GM19238 (cell line): ENCODE results near the gene CCDC154.

Source experiments
- DNase-seq: peaks from one replicate; pipeline ENCODE4 v3.0.0; 2011; ENCODE audit warnings: low spot score; ENCODE audit not compliant: insufficient read length

CCDC154 gene

DNA sequence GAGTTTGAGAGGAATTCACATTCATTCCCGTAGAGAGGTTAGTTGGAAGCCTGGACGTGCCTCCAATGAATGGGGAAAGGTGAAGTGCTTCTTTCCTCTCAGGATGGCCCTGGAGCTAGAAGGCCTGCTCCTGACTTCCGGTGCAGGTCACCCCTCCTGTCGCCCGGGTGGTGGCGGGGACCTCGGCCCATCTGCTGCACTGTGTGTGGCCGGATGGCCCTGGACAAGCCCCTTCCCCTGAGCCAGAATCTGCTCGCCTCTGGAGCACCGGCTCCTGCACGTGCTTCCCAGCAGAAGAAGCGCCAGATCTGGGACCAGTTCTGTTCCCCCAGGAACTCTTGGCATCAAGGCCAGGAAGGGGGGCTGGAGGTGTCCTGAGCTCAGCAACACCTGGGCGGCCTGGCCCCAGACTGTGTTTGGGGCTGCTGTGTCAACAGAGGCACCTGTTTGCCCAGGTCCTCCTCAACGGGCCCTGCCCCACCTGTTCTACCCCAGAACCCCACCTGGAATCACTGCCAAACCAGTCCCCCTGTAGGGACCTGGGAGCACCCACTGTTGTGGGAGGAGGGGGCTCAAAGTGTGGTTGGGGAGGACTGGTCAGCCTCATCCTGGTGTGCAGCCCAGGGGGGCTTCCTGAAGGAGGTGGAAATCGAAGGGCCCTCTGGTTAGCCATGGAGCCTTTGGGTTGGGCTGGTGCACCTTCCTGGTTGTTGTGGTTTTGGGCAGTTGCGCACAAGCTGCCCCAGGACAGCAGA lies 18.6 kb downstream of the CCDC154 start:
- no peak for DNase-seq

DNA sequence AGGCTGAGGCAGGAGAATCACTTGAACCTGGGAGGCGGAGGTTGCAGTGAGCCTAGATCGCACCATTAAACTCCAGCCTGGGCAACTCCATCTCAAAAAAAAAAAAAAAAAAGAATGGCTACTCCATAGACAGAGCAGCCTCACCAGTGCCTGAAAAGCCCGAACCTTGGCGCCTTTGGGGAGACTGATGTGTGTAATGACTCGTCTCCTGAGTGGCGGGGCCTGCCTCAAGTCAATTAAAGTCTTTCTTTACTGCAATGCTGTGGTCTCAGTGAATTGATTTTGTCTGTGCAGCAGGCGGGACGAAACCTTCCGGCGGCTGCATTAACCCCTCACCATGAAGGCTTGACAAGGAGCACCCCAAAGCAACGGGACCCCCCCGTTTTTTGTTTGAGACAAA lies 20.3 kb downstream of the CCDC154 start:
- no peak for DNase-seq

DNA sequence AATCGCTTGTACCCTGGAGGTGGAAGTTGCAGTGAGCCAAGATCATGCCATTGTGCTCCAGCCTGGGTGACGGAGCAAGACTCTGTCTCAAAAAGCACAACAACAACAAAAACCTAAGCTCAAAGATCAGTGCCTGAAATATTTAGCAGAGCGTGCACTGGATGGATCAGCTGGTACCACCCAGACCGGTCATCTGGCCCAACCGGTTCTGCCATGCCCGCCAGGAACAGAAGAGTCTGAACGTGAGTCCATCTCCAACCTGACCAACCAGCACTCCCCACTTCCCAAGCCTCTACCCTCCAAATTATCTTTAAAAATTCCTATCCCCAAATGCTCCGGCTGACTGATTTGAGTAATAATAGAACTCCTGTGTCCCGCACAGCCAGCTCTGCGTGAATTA lies 22.3 kb downstream of the CCDC154 start:
- no peak for DNase-seq

DNA sequence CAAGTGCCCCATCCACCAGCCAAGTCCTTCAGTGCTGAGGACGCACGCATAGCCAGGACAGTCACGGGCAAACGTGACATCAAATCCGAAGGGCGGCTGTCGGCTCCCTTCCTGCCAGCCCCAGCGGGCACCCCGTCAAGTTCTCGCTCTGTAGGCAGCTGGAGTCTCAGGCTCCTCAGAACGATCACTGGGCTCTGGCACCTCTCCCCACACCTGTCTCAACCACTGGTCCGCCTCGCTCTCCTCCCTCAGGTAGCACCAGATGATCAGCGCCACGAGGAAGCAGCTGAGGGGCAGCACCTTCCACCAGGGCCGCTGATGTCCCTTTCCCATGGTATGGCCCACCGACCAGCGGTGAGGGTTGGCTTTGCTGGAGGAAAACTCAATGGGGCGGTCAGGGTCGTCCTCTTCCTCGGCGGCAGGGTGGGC lies 24.2 kb downstream of the CCDC154 start:
- DNase-seq, result no peak

DNA sequence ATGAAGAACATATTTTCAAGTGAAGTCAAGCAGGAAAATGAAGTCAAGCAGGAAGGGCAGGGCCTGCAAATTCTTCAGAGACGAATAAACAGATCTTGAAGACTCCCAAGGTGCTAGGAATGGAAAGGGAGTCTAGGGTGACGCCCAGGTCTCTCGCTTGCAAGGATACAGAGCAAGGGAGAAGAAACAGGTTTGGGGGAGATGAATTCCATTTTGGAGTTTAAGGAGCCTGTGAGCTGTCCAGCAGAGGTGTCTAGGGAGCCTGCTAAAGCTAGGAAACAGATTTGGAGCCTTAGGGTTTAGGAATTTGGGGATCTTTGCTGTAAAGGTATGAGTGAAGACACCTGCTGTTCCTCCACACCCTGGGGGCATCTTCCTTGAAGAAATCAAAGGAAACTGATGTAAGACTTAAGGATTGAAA lies 27.8 kb downstream of the CCDC154 start:
- no peak for DNase-seq

DNA sequence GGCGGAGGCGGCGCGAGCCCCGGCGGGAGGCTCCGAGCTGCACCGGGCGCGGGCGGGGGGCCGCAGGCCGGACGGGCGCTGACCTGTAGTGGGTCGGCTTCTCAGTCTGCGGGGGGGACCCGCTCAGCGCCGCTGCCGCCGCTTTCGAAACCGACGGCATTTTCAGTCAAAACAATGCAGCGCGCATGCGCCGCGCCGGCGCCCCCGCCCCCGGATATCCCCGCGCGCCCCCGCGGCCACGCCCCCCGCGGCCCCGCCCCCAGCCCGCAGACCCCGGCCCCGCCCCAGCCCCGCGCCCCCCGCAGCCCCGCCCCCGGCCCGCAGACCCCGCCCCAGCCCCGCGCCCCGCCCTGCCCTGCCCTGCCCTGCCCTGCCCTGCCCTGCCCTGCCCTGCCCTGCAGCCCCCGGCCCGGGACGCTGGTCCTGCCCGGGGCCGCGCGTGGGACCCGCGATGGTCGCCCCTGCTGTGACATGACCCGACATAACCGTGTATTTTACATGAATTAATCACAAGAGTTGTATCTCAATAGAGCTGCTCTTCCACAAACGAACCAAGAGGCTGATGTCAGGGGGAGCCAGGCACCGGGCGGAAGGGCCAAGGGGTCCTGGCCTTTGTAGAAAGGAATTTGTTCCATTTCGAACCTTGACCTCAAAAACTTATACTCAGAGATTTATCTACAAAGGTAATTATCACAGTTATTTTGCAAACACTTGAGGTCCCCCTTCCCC lies 29.7 kb downstream of the CCDC154 start, which contains the start of gene UNKL:
TSS of gene UNKL (minus strand) at position 173 of the 729 bp plus-strand sequence. CDS start at position 160, 13 bp downstream.
- DNase-seq, result peak; percentile 92

DNA sequence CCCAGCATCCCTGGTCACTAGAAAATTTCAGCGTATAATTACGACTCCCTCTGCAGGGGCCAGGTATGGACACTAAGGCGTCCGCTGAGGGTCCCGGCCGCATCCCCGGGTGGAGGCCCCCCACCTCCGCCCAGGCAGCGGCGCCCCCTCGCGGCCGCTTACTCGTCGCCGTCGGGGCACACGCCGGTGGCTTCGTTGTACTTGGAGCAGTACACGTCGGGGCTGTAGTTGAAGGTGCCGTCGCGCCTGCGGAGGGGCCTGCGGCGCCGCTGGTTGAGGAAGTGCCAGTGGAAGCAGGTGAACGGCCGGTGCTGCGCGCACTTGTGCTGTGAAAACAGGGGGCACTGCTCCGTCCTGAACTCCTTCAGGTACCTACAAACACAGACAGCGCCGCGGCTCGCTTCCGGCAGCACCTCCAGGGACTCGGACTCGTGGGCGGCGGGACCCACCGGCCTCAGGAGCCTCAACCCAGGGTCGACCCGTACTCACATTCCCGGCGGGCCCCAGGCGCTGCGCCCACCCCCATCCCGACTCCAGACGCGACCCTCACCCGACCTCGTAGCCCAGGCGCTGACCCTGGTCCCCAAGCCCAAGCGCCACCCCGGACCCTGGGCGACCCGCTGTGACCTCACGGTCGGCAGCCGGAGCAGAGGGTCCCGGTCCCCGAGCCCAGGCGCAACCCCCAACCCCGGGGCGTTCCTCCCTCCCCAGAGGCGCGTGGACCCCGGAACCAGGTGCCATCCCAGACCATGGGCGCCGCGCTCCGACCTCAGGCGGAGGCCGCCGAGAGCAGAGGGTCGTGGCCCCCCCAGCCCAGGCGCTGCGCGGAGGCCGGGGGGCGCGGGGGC lies 30.4 kb downstream of the CCDC154 start:
- peak; percentile 71 for DNase-seq

DNA sequence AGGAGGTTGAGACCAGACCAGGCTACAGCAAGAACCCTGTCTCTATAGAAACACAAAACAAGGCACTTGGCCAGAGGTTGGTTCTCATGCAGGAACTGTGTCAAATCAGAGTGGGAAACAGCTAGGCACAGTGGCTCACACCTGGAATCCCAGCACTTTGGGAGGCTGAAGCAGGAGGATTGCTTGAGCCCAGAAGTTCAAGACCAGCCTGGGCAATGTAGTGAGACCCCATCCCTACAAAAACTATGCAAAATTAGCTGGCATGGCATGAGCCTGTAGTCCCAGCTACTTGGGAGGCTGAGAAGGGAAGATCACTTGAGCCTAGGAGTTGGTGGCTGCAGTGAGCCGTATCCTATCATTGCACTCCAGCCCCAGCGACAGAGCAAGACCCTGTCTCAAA lies 31.5 kb downstream of the CCDC154 start:
- DNase-seq, result no peak

DNA sequence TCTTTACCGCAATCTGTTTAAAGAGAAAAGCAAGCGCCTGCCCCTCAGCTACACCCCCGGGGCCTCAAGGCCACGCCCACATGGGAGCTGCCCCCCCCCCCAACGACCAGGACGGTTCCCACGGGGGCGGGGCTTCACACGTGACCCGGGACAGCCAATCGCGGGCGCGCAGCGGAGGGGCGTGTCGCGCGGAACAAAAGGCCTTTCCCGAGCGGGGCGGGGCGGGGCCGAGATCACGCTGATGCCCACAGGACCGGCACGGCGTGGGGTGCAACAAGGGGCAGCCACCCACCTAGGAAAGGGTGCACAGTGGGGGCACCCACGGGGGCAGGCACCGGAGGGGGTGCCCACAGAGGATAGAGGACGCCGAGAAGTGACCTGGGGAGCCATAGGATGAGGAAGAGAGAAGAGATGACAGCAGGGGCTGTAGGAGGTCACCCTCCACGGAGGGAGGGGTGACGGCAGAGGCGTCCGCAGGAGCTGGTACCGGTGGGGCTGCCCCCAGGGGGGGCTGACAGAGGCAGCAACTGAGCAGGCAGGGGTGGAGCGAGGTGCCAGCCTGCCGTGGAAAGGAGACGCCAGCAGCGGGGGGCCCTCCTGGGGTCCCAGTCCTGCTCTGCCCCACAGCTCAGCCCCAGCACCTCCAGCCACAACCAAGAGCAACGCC lies 36.1 kb downstream of the CCDC154 start:
- peak; percentile 94 for DNase-seq

DNA sequence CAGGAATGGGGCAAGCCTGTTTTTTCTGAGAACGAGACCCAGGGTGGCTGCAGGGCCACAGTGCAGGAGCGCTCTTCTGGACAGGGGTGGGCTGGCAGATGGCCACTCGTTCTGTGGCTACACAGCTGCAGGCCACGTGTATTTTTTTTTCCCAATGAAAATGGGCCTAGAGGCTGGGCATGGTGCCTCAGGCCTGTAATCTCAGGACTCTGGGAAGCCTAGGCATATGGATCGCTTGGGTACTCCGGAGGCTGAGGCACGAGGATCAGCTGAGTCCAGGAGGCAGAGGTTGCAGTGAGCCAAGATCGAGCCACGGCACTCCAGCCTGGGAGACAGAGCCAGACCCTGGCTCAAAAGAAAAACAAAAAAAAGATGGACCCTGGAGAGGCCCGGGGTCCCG lies 36.6 kb downstream of the CCDC154 start:
- DNase-seq, result no peak

DNA sequence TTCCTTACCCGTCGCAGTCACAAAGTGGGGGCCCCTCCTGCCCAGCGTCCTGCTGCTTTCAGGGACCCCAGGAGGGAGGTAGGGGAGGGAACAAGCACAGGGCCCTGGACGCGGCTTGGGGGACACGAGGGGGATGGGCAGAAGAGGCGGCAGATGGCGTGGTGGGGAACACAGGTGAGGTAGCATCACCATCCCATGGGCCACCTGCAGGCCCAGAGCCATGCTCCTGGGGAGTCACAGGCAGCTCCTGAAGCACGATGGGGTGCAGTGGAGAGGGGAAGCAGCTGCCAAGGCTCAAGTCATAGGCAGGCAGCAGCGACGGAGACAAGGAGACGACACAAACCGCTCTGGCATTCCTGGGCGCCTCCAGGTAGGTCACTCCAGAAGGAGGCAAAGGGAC lies 40.6 kb downstream of the CCDC154 start:
- no peak for DNase-seq

DNA sequence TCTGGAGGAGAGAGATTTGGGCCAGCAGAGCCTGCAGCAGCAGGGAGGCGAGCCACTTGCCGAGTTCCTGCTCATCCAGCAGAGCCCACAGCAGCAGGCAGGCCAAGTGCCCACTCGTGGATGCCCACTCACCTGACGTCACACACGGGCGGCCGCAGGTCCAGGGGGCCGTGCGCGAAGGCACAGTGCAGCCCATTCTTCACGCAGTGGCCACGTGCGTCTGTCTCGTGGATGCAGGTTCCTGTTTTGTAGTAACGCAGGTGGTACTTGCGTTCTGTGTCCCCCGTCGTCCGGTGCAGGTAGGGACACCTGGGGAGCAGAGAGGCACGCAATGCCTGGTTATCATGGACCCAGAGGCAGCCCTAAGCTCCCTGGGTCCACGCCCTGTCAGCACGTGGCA lies 41.3 kb downstream of the CCDC154 start:
- no peak for DNase-seq

DNA sequence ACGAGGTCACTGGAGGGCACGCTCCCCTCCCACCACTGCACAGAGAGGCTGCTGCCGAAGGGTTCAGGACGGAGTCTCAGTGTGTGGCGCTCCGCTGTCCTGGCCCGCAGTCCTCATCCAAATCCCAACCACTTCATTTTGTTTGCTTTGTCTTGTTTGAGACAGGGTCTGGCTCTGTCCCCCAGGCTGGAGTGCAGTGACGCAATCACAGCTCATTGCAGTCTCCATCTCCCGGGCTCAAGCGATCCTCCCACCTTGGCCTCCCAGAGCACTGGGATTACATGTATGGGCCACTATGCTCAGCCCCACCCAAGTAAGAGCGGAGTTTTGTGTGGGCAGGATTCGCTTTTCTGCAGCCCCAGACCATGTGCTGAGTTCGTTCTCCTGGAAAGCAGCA lies 42.6 kb downstream of the CCDC154 start:
- DNase-seq, result no peak

DNA sequence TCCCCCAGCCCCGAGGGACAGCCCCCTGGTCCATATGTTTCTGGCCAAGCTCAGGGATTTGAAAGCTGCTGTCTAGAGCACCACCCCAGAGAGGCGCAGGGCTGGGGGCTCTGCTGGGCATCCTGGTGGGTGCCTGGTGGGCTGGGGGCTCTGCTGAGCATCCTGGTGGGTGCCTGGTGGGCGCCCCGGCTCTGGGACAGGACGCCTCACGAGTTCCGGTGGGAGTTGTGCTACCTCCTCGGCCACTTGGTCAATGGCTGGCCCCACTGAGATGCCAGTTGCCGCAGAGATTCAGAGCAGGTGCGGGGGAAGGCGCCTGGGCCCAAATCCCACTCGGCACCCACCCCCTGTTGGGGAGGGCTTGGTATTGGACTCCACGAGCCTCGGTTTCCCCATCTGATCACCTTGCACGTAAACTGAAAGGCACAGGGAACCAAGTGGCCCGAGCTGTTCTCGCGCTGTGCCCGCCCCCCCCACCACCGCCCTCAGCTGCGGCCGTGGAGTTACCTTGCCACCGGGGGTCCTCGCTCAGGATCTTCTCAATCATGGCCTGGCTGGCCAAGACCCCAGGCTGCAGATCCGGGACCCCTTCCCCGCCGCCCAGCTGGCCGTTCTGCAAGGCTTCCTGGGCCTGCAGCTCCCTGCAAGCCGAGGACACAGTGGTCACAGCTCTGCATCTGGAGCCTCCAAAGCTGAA lies 43.1 kb downstream of the CCDC154 start:
- no peak for DNase-seq

DNA sequence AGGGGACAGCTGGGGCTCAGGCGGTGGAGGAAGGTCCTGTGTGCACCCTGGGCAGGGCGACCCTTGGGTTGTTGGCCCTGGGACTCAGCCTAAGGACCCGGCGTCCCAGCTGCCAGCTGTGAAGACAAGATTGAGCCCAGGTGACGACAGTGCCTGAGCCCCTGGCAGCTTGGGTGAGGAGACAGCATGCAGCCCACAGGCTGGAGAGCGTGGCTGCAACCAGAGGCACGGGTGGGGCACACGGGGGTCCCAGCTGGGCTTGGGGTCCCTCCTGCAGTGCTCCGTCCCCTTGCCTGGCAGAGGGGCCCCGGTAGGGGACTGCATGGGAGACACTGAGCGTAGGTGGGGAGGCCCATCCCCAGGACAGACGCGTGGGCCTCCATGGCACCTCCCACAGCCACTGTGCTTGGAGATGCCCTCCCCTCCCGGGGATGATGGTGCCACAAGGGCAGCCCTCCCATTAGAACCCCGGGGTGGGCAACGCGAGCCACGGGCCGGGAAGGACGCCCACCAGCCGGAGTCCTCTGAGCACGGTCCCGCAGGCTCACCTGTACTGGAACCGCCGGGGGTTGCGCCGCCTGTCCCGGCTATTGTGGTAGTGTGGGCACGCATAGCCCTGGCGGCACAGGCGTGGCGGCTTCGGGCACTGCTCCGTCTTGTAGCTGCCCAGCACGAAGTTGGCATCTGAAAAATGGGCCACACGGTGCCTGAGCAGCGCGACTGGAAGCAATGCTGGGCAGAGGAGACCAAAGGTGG lies 45.4 kb downstream of the CCDC154 start:
- DNase-seq, result no peak

DNA sequence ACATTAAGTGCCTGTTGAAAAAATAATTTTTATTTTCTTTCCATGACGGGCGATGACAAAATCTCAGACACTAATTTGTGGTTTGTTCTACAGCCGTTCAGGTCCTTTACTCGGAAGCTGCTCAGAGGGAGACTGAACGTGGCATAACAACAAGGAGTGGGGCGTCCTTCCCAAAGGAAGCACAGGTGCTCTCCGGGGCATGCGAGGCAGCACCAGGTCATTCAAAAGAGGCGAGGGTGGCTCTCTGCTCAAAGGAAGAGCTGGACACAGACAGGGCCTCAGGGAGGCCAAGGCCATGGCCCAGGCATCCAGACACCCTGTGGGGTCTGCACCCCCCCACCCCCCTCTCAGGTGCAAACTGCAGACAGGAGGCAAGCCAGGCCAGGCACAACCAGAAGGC lies 46.0 kb downstream of the CCDC154 start:
- DNase-seq, result no peak

DNA sequence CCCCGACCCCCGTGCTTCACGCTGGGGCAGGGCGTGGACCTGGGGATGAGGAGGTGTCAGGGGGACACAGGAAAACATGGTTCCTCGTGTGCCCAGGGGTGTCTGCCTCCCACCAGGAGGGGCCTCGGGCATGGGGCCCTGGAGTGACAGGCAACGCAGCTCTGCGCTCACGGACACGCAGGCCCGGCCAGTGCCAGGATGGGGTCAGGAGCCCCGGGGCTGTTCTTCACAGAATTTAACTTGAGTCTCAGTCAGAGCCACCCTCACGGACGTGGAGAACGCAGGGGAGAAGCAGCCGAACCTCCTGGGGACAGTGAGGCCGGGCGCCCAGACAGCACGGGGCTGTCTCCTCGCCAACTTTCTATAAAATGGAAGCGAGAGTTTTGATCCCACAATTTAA lies 46.6 kb downstream of the CCDC154 start:
- no peak for DNase-seq

DNA sequence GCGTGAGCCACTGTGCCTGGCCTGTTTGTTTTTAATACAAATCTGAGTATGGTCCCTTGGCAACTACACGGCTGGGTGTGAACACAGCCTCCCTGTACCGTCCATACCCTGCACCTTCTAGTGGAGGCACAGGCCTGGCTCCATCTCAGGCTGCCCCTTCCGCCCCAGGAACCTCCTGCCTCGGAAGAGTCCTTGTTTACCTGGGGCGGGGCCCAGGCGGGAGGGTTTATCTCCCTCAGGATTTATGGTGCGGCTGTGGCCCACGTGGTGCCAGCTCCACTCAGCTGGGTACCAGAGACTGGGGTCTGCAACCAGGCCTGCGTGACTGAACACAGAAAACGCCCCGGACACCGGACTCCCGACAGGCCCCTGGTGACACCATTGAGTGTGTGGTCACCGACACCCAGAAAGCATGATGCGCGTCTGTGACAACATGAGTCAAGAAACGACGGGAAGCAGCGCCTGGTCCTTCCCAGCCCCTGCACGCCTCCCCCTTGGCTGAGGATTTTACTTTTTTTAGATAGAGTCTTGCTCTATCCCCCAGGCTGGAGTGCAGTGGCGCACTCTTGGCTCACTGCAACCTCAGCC lies 48.8 kb downstream of the CCDC154 start:
- no peak for DNase-seq

DNA sequence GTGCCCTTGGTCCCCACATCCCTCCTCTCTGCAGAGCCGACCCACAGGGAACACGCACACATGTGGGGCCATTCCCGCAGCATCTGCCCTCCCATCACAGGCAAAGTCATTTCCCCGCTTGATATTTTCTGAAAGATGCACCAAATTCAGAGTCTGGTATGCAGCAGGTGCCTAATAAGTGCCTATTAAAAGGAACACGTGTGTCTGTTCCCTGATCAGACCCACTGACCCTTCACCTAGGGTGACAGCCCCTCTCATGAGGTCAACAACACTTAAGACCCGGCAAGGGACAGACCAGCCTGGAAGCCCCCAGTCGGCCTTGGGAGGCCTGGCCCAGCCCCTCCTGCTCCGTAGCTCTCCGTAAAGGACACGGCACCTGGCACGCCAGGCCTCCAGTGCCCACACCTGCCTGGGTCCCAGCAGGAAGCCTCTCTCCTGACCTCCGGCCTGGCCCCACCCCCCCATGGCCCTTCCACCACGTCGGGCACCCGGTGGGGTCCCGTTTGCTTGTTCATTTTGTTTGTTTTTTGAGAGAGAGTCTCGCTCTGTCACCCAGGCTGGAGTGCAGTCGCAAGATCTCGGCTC lies 49.9 kb downstream of the CCDC154 start:
- DNase-seq, result no peak
